ENCODE results near the gene MRPL10.
"Not testable (repeated sequence)": the region's sequence is repeated elsewhere in the genome, so short reads cannot be mapped to it uniquely, and the experiment has no call there.

The MRPL10 gene

GRCh38 chr17:47789611-47790561 is 41.5 kb downstream of the MRPL10 start:
- DNase-seq = peak; percentile 52

- DNase-seq = no peak
Measured at GRCh38 chr17:47785538-47786123, 45.7 kb downstream of the MRPL10 start.

DNA sequence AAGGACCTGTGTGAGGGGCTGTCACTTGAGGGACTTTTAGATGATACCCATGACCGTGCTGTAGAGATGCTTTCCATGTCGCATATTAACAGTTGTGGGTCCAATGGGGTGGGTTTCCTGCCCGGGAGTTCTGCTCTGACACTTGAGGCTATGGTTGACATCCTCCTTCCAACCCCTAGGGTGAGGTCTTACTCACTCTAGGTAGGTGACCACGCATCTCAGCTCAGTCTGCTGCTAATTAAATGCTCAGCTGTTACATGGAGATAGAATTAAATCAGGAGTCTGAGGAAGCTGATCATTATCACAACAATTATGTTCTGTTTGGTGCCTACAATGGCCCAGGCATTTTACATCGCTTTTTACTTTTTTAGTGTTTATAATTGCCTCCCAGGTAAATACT is 49.9 kb downstream of the MRPL10 start:
- no peak for DNase-seq

DNA sequence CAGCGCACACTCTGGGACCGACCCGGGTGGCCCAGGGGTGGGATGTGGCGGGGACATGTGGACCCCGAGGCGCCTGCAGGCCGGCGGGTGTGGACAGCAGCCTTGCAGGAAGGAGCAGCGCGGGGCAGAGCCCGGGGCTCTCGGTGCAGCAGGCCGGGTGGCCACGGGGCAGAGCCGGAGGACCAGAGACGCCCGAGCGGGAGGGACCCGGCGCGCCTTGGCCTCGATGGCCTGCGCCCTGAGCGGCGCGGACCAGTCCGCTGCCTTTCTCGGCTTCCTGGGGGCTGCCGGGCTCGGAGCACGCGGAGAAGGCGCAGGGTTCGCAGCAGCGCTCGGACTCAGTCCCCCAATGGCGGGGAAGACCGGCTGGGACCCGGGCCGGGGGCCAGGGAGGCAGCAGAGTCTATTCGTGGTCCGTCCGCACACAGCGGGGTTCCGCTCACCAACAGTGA is 53.1 kb downstream of the MRPL10 start:
- no peak for DNase-seq

GRCh38 chr17:47776330-47777197 is 54.8 kb downstream of the MRPL10 start:
- peak; percentile 29 for DNase-seq

DNA sequence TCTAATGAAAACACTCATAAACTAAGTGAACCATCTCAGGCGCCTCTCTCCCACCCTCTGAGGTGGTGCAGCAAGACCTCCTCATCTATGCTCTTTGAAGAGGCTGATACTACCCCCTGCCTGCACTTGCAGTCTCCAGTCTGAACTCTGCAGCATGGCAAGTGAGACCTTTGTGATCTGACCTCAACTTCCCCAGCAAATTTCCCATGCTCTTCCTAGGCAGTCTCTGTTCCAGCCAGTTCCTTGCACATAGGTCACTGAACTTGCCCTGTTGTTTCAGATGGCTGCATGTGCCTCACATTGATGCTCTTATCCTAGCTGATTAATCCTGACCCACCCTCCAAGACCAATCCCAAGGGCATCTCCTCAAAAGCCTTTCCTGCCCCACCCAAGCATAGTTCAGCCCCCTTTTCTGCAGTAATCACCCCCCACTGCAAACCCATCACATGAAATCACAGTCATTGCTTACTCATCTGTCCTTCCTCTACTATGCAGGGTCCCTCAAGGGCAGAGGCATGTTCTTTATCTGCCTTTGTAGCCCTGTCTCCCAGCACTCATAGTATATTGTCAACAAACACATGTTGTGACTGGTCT is 56.3 kb downstream of the MRPL10 start:
- no peak for DNase-seq

GRCh38 chr17:47774331-47774730 is 57.0 kb downstream of the MRPL10 start:
- DNase-seq = no peak

DNA sequence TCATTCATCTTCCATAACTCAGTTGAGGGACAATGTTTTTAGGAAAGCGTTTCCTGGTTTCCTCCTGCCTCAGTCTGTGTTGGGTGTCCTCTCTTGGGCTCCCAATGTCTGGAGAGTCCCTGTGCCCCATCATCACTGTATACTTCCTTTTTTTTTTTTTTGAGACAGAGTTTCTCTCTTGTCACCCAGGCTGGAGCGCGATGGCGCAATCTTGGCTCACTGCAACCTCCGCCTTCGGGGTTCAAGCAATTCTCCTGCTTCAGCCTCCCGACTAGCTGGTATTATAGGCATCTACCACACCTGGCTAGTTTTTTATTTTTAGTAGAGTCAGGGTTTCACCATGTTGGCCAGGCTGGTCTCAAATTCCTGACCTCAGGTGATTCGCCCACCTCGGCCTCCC is 57.7 kb downstream of the MRPL10 start:
- DNase-seq = not testable (repeated sequence)

Data from NCI-H2227 treated with DMSO at 0.1 percent for 48 hours (cell line).